Caki2 (cell line): Measurements from ENCODE around the gene BMI1. TPM values are rescaled to one million over a fixed set of nuclear protein-coding genes. Genes with fewer than 3 reads are reported as not detected.
"Not testable (repeated sequence)": the region's sequence is repeated elsewhere in the genome, so short reads cannot be mapped to it uniquely, and the experiment has no call there.

ENCODE experiments used
- DNase-seq: peaks from one replicate; pipeline ENCODE4 v3.0.0-alpha.2; 2015; ENCODE audit warnings: low read depth
- in situ Hi-C: cut with HindIII; loops from 2 replicates; pipeline ENCODE4 v1.10.0; 2016; ENCODE audit warnings: low sequenced_read_pairs, low pct_unique_long_range_greater_than_20kb, mixed read lengths
- total RNA-seq: library from RNA; depleted of rRNA; stranded (reverse); fragments of >200 nt; shearing (Covaris generic); gene quantifications from 2 replicates; pipeline ENCODE4 v1.2.3, GENCODE V29; 2014; ENCODE audit warnings: low replicate concordance

Gene BMI1
- total RNA-seq, 1 experiment from 2014 or later: 58.8 TPM

DNA sequence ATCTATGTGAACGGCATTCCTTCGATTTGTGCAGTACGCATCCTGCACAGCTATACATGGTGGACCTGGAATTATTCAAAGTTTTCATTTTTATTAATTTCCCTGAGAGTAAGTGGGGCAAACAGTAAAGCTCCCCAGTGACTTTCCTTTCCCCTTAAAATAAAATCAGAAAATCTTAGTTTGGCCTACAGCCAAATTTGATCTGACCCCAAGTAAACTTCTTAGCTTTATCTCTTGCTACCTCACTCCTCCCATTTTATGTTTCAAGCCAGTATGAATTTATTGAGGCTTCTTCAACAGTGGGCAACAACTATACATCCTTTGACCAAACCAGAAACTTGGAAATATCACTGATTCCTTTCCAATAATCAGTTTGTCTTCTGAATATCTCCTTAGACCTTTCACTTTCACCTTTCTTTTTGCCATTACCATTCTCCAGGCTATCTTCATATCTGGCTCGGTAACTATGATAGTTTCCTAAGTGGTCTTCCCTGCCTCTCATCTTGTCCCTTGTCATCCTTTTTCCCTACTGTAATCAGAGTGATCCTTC is 35.5 kb downstream of the BMI1 start:
- in situ Hi-C loops: no loop called here
- no peak for DNase-seq

DNA sequence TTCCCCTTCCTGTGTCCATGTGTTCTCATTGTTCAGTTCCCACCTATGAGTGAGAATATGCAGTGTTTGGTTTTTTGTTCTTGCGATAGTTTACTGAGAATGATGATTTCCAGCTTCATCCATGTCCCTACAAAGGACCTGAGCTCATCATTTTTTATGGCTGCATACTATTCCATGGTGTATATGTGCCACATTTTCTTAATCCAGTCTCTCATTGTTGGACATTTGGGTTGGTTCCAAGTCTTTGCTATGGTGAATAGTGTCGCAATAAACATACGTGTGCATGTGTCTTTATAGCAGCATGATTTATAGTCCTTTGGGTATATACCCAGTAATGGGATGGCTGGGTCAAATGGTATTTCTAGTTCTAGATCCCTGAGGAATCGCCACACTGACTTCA is 36.9 kb downstream of the BMI1 start:
- in situ Hi-C loops: not testable (repeated sequence)

DNA sequence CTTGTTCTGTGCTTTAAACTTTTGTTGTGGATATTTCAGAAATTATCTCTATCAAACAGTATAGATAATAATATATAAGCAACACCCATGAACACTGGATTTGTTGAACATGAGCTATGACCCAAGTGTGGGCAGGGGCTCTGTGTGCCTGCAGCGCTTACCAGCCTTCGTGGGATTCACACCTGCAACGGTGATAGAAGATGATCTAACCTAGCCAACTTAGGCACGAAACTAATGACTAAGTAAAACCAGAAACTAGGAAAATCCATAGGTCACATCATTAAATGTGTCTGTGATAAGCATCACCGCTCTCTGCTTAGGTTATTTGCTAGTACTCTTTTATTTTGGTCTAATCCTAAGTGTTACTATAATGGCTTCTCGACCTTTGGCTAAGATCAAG is 42.4 kb downstream of the BMI1 start:
- in situ Hi-C loops: no loop called here
- DNase-seq: no peak

More for the DNA sequence above, 36.9 kb downstream of the BMI1 start:
- not testable (repeated sequence) for DNase-seq

DNA sequence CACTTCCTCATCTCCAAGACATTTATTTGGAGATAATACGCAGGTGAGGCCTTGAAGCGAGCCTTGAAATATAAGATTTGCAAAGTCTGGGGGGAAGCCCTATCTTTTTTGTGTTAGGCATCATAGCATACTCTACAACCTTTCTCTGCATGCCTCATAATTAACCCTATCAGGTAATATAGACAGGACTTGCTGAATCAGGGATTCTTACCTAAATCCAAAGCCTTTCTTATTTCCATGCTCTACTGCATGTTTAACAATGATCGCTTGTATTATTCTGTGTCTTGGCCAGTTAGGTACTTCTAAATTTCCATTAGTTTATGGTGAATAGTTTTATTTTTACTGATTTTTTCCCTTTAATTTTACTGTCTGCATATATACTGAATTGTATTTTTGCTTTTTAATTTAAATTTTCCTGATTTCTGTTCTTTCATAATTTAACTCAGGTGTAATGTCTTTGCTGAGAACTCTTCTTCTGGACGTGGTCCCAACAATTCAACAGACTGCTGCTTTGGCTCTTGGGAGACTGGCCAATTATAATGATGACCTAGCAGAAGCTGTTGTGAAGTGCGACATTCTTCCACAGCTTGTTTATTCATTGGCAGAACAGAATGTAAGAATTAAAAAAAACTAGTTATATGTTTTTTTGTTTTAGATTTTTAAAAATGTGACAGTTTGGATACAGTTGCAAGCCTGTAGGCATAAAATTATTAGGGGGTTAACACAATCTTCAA is 43.7 kb downstream of the BMI1 start:
- in situ Hi-C loops: no loop called here
- no peak for DNase-seq

DNA sequence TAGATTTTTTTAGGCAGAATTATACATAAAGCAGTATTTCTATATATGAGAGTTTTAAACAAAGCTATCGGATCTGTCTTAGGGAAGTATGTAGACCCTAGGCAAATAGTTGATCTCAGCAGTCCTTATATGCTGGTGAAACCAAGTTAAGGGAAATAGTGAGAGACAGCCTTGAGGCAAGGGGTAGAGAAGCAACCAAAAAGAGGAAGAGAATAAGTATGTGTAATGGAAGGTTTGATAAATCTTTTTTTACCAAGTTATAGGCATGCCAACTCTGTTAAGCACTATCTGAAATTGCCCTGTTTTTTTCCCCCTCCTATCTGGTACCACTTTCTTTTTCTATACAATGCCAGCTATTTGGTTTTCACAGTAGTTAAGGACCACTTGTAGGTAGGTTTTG is 44.3 kb downstream of the BMI1 start:
- in situ Hi-C loops: no loop called here

DNA sequence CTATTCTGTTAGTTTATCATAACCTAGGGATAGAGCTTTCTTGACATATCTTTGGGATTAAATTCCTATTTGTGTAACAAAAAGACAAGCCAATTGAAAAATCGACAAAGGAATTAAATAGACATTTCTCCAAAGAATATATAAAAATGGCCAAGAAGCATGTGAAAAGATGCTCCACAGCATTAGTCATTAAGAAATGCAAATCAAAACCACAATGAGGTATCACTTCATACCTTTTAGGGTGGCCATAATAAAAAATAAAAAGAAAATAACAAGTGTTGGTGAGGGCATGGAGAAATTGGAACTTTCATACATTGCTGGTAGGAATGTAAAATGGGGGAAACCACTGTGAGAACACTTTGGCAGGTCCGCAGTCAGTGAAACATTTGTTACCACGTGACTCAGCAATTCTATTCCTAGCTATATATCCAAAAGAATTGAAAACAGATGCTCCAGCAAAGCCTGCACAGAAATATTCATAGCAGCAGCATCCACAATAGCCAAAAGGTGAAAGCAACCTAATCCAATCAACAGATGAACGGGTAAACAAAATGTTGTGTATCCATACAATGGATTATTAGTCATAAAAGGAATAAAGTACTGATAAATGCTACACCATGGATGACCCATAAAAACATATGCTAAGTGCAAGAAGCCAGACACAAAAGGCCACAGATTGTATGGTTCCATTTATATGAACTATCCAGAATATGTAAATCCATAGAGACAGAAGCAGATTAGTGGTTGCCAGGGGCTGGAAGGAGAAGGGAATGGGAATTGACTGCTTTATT is 44.9 kb downstream of the BMI1 start:
- in situ Hi-C loops: no loop called here
- no peak for DNase-seq

More for the DNA sequence above, 44.3 kb downstream of the BMI1 start:
- no peak for DNase-seq

DNA sequence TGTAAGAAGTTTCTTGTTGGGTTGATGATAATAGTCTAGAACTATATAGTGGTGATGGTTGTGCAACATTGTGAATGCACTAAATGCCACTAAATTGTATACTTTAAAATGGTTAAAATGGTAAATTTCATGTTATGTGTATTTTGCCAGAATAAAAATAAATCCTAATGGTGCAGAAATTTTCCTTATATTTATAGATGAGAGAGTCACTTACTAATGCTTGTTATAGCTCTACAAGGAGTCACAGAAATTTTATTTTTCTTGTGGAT is 45.5 kb downstream of the BMI1 start:
- DNase-seq: no peak
- in situ Hi-C loops: no loop called here

DNA sequence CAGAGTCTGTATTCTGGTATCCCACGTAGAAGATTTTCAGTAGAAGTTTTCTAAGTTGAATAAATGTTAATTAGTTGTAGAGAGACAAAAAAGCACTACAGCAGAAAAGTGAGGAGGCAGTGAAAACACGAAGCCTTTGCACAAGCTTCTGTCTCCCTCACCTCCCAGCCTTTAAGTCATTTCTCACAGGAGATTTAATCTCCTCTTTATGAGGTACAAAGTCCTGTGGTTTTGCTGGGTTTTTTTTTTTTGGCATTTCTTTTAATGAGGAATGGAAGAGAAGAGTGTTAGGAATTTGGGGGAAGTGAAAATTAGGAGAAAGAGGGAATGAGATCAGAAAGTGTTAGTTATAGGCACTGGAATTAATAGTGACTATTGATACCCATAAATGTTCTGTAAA is 45.9 kb downstream of the BMI1 start:
- in situ Hi-C loops: no loop called here
- no peak for DNase-seq

DNA sequence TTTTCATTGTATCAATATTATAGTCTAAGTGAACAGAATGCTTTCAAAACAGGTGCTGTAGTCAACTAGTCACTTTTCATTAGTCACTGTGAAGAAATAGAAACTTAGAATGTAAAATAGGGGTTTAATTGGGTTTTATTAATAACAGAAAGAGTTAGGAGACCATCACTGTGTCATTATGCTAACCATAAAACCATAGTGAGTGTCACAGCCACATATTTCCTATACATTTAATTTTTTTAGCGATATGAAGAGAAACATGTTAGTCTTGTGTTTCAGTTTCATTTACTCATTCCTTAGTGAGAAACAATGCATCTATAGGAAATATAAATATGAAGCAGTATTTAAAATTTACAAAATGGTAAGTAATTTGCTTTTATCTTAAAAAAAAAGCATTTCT is 46.6 kb downstream of the BMI1 start:
- DNase-seq: no peak
- in situ Hi-C loops: no loop called here

DNA sequence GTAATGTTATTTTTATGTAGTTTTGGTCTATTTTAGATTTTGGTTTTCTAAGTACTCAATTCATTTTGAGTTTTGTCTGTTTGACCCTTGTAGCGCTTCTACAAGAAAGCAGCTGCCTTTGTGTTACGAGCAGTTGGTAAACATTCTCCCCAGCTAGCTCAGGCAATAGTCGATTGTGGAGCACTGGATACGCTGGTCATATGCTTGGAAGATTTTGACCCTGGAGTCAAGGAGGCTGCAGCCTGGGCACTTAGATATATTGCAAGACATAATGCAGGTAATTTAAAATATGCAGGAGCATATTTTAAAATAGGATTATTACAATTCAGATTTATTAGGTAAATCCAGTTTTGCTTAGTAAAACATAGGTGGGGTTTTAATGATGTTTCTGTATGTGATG is 47.5 kb downstream of the BMI1 start:
- in situ Hi-C loops: no loop called here
- DNase-seq: no peak

DNA sequence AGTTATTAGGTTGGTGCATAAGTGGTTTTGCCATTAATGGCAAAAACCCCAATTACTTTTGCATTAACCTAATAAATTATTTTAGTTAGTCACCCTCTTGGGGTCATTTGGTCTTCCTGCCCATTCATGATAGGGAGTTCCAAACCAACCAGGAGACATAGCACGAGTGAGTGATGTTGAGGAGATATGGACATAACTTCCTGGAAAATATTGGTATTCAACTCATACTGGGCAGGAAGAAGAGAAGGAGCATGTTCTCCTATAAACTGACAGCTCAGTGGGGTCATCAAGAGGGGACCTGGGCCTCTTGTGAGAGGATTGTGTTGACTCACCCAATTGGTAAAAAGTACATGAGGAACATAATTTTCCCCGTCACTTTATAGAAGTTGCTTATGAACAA is 48.1 kb downstream of the BMI1 start:
- in situ Hi-C loops: no loop called here
- no peak for DNase-seq

DNA sequence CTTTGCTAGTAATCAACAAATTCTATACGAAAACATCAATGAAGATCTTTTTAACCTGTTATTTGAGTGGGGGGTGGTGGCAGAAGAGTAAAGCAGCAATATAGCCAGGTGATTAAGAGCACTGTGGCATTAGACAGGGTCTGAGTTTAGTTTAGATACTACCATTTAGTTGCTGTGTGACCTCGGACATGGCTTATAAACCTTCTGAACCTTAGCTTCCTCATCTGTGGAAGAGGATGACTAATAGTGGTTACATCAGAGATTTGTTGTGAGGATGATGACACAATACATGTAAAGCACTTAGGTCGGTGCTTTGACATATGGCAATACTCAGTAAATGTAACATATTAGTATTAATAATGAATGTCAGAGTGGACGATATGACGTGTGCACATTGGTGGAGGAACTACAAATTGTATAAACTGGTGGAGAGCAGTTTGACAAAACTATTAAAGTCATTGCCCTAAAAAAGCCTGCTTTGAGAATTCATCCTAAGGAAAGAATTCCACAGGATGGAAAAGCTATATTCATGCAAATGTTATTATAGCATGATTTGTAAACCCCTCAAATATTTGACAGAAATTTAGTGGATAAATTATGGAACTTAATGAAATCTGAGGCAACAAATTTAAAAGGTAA is 48.7 kb downstream of the BMI1 start:
- DNase-seq: no peak
- in situ Hi-C loops: no loop called here

DNA sequence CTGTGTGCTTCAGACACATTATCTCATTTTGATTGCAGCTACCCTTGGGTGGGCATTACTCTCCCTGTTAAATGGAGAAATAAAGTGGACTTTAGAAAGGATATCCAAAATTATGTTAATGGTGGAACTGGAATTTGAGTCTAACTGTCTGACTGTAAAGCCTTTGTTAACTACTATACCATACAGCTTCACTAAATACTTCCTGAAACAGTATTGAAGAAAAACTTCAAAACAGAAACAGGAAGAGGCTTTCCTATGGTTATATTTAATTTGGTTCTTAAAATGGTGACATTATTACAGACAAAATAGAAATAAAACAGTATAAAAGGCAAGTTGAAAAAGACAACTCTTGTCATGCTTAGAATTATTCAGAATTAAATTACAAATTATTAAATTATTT is 49.4 kb downstream of the BMI1 start:
- no peak for DNase-seq
- in situ Hi-C loops: no loop called here

DNA sequence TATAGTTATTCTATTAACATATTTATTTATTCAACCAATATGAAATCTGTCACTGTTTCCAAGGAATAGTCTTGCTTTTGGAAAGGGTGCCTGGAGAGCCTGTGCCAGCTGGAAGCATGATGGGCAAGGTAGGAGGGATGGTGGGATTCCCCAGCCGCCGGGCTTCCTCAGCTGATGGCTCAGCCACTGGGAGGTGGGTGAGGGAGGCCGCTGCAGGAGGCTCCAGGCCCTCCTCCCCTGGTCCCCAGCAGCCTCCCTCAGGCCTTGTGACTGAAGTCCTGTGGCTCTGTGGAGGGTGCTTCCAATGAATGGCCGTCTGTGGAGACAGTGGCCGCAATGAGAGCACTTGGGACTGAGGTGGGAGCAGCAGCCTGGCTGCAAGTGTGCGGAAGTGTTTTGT is 51.4 kb downstream of the BMI1 start:
- no peak for DNase-seq
- in situ Hi-C loops: no loop called here

DNA sequence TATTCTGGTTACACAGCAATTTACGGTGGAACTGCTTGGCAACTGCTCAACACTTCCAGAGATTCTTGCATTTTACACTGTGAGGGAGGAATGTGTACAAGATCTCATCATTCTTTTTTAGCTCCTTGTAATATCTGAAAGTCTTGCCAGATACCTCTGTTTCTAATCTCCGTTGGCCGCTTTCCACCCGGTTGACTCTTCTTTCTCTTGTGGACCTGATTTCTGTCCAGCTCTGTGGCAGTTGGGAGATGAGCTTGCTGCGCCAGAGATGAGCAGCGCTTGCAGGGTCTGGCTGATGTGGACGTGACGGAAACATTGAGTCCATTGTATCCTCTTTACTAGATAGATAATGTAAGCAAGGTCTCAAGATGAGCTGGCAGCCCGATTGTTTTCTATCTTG is 52.0 kb downstream of the BMI1 start:
- DNase-seq: no peak
- in situ Hi-C loops: no loop called here

DNA sequence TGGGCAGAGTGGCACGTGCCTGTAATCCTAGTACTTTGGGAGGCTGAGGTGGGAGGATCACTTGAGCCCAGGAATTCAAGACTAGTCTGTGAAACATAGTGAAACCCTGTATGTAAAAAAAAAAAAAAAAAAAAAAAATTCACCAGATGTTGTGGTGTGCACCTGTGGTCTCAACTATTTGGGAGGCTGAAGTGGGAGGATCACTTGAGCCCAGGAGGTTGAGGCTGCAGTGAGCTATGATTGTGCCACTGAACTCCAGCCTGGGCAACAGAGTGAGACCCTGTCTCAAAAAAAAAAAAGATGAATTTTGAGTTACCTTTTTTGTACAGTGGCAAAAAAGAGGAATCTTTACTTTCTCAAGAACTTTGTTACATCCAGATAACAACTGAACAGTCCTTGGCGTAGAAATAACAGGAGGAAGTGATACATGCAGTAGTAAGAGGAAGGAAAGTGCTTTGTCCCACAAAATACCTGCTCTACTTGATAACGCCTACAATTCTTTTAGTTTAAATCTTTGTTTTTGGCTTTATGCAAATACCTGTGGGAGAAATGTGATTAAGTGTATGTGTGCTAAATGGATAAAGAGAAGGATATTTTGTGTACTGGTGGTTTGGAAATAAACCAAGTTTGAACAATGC is 53.7 kb downstream of the BMI1 start:
- no peak for DNase-seq
- in situ Hi-C loops: no loop called here

DNA sequence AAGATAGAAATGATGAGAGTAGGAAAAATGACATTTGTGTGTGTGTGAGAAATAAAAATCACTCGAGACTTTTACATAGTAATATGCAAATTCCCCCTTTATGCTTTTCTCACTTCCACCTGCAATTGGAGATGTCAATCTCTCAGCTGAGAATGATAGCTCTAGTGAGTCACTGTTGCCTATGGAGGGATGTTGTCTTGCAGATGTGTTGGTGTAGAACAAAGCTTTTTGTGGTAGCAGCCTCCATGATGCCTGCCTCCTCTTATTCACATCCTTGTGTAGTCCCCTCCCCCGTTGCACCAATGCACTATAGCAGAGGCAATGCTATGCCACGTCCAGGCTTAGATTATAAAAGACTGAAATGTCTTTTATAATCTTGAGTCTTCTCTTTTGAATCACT is 58.2 kb downstream of the BMI1 start:
- DNase-seq: no peak
- in situ Hi-C loops: no loop called here
